Measurements from ENCODE around the gene STON2.

The STON2 gene

DNA sequence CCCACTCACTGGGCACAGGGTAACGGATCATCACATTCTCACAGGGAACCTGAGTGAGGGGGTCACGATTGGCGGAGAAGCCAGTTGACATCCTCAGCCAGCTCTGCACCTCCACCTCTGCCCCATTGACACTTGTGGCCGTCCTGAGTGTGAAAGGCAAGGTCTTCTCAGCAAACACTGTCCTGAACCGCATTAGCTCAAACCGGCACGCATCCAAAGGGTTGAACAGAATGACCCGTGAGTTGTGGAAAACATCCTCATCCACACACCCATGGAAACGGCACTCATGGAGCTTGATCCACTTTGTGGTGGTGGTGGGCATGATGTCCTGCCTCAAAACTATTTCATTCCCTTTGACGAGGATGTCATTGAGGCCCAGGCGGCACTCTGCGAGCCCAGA lies 123.0 kb downstream of the STON2 start:
- Mint-ChIP-seq H3K36me3 (ENCODE audit: low read depth) (peaks cover 14% of the 10 kb centered on the region), H3K27me3 (ENCODE audit: low read depth, poor library complexity) (peaks cover 5% of the 10 kb centered on the region), H3K4me1 (peaks cover 53% of the 10 kb centered on the region), H3K9me3 (no peaks in the 10 kb centered on the region), H3K4me3 (no peak overlapping the region), H3K27ac (no peak overlapping the region)
- TF ChIP-seq, protein P1, sequence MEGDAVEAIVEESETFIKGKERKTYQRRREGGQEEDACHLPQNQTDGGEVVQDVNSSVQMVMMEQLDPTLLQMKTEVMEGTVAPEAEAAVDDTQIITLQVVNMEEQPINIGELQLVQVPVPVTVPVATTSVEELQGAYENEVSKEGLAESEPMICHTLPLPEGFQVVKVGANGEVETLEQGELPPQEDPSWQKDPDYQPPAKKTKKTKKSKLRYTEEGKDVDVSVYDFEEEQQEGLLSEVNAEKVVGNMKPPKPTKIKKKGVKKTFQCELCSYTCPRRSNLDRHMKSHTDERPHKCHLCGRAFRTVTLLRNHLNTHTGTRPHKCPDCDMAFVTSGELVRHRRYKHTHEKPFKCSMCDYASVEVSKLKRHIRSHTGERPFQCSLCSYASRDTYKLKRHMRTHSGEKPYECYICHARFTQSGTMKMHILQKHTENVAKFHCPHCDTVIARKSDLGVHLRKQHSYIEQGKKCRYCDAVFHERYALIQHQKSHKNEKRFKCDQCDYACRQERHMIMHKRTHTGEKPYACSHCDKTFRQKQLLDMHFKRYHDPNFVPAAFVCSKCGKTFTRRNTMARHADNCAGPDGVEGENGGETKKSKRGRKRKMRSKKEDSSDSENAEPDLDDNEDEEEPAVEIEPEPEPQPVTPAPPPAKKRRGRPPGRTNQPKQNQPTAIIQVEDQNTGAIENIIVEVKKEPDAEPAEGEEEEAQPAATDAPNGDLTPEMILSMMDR (IDR thresholded peaks at IDR 0.05): no peak
- DNase-seq: no peak

DNA sequence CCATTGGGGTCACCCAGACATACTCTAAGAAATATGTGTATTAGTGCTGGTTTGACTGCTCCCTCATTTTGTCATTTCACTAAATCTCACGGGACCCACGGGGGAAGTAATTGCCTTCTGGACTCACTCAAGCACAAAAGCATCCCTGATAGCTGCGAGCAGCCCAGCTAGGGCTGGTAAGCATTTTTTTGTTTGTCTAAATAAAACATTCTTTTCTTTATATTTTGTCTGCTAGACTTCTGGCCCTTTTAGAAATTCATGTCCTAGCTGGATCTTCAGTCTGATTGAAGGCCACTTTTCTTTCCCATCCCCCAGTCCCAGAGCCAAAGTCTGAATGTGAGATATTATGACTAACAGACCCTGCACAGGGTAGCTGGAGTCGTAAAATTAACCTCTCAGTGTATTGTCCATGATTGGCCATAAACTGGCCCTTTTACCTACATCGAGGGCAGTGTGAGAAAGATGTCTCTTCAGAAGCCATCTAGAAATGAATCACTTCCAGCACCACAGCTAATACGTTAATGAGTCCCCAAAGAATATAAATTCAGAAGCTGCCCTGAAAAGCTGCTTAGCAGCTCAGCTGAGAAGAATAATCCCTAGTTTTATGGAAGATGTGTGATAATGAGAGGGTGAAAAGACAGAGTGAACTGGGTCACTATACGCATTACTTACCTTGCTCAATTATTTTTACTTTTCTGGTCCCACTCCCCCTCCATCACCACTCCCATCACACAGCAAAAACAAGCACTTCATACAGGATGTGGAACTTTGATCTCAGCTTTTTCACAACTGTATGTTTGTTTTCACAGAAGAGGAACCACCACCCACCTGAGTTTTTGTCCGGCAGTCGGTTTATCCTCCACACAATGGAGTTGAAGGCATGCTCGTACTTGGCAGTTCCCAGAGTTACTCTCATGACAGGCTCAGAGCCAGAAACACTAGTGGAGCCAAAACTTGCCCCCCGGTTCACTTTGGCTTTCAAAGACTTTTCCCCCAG lies 123.8 kb downstream of the STON2 start:
- H3K27ac Mint-ChIP-seq: peak overlapping the region; percentile 74
- peaks cover 5% of the 10 kb centered on the region for H3K27me3 Mint-ChIP-seq (ENCODE audit: low read depth, poor library complexity)
- TF ChIP-seq, protein P1 (IDR thresholded peaks at IDR 0.05): no peak
- peaks cover 14% of the 10 kb centered on the region for H3K36me3 Mint-ChIP-seq (ENCODE audit: low read depth)
- H3K9me3 Mint-ChIP-seq: no peaks in the 10 kb centered on the region
- no peak for DNase-seq
- H3K4me3 Mint-ChIP-seq: no peak overlapping the region
- H3K4me1 Mint-ChIP-seq: peaks cover 54% of the 10 kb centered on the region

DNA sequence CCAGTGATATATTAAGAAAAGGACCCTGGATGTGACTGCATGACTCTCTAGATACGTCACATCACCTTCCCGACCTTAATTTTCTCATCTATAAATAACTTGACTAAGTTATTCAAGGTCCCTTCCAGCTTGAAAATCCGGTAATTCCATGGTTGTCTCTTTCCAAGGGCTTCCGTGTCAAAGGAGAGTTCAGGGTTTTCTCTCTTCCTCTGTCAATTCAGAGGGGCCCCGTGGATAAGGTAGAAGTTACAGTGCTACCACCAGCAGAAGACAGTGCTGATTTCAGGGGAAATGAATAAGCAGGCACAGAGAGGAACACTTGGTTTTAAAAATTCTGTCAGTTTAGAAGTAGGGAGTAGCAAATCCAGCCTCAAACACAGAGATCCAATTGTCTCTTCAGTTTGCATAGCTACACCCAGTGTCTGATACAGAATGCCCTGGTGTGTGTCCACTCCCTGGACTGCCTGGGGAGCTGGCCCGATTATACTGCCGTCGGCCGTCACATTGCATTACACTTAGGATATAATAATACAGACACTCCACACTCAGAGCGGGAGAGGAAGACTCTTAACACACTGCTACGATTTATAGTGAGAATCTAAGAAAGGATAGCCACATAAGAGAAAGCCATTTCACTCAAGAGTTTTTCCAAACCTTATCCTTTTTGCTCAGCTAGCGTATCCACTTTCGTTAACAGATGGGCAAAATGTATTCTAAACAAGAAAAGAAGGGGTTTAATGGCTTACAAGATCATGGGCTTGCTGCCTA lies 124.6 kb downstream of the STON2 start:
- Mint-ChIP-seq H3K4me3 (peak overlapping the region; percentile 26), H3K36me3 (ENCODE audit: low read depth) (peaks cover 14% of the 10 kb centered on the region), H3K4me1 (peaks cover 59% of the 10 kb centered on the region), H3K27ac (peak overlapping the region; percentile 74), H3K27me3 (ENCODE audit: low read depth, poor library complexity) (peaks cover 3% of the 10 kb centered on the region), H3K9me3 (no peaks in the 10 kb centered on the region)
- no peak for DNase-seq
- TF ChIP-seq, protein P1 (IDR thresholded peaks at IDR 0.05): no peak

DNA sequence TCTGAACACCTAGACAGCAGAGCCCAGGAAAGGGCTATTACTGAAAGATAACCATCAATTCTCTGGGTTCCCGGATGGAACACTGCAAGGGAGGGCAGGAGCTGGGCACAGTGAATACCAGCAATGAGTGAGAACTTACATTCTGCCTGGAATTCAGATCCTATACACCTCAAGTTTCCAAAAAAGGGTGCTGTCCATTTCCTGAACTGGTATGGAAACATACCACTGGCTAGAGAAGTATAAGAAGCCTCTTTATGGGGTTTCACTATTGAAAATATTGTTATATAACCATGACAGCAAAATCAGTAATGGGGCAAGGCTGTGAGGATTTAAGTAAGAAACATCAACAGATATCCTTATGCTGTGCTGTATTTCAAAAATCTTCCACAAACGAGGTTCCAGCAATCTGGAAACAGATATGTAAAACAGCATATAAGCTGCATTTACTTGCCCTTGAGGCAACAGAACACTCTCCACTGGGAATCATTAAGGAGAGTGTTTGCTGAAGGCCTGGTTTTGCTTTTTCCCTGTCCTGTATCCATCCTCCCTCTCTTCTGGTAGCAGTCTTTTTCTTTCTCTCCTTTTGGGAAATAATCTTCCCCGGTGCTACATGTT lies 126.1 kb downstream of the STON2 start:
- no peaks in the 10 kb centered on the region for H3K9me3 Mint-ChIP-seq
- peaks cover 14% of the 10 kb centered on the region for H3K36me3 Mint-ChIP-seq (ENCODE audit: low read depth)
- H3K4me3 Mint-ChIP-seq: no peak overlapping the region
- no peak for DNase-seq
- H3K27ac Mint-ChIP-seq: no peak overlapping the region
- TF ChIP-seq, protein P1 (IDR thresholded peaks at IDR 0.05): no peak
- peaks cover 74% of the 10 kb centered on the region for H3K4me1 Mint-ChIP-seq
- peaks cover 3% of the 10 kb centered on the region for H3K27me3 Mint-ChIP-seq (ENCODE audit: low read depth, poor library complexity)

- DNase-seq: peak; percentile 34
- Mint-ChIP-seq H3K27me3 (ENCODE audit: low read depth, poor library complexity) (peaks cover 3% of the 10 kb centered on the region), H3K27ac (peak overlapping the region; percentile 41), H3K9me3 (no peaks in the 10 kb centered on the region), H3K4me3 (no peak overlapping the region), H3K4me1 (peaks cover 79% of the 10 kb centered on the region), H3K36me3 (ENCODE audit: low read depth) (peaks cover 12% of the 10 kb centered on the region)
- TF ChIP-seq, protein P1 (IDR thresholded peaks at IDR 0.05): no peak
Observed at GRCh38 chr14:81273521-81273920, 126.6 kb downstream of the STON2 start.
